ENCODE results near the gene RIGI. TPM values are rescaled to one million over a fixed set of nuclear protein-coding genes. Genes with fewer than 3 reads are reported as not detected.

RIGI gene
- total and polyA plus RNA-seq, 10 of the 15 experiments (the other 5 are each of a cell fraction or from before 2014, with no cell fraction given) = 5.3 to 15.2 (median 9.1) TPM

DNA sequence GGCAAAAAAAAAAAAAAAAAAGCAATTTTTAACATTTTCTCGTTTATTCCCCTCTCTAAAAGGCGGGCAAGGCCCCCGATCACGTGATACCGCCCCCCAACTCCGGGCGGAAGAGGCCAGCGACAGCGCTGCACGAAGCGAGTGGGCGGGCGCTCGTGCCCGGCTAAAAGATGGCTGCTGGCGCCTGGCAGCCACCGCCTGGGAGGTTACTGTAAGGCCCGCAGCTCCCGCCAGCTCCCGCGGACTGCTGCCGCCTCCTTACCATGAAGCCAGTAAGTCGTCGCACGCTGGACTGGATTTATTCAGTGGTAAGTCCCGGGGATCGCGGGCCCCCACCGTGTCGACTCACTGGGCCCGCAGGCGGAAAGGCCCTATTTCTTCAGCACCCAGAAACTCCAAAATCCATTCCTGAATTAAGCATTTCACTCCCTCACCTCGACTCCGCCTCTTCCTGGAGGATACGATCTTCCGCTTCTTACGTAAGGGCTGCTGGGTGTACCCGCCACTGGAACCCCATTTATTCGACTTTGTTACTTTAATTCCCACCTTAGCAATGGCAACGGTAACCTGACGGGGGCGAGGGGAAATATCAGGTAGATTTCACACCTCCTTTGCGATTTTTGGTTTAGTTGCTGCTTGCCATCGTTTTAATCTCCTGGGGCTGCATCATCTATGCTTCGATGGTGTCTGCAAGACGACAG, 26.3 kb upstream of the RIGI start, which contains the start of the genes SMIM27 and TOPORS (continued):
- TF ChIP-seq ZZZ3 (IDR thresholded peaks at IDR 0.05; ENCODE audit: control insufficient read depth, insufficient read length, low read depth) (no peak), RELB (IDR thresholded peaks at IDR 0.05; ENCODE audit: low read depth) (peak; percentile 85), REST (IDR thresholded peaks at IDR 0.05; ENCODE audit: low read depth, low read length) (peak; percentile 46; the same call in 1 of the 2 replicates), MEF2B (IDR thresholded peaks at IDR 0.05; ENCODE audit: partially characterized antibody, poor library complexity, severe bottlenecking) (peak; percentile 28), EED (IDR thresholded peaks at IDR 0.05; ENCODE audit: low read depth) (peak; percentile 65; the same call in 1 of the 2 replicates), ZNF622 (IDR thresholded peaks at IDR 0.05) (no peak), EZH2 (IDR thresholded peaks at IDR 0.05; ENCODE audit: borderline replicate concordance, control insufficient read depth, low read depth, low read length) (no peak), CBX5 (IDR thresholded peaks at IDR 0.05; ENCODE audit: low read depth) (peak; percentile 74; the same call in 1 of the 2 replicates), CREM (IDR thresholded peaks at IDR 0.05; ENCODE audit: low read depth) (peak; percentile 55), NFXL1 (IDR thresholded peaks at IDR 0.05; ENCODE audit: borderline replicate concordance) (no peak), FOS (IDR thresholded peaks at IDR 0.05; ENCODE audit: borderline replicate concordance, extremely low read depth, insufficient read length) (no peak), SREBF2 (IDR thresholded peaks at IDR 0.05; ENCODE audit: low read length) (no peak), KDM1A (IDR thresholded peaks at IDR 0.05; ENCODE audit: borderline replicate concordance) (no peak), IRF4 (IDR thresholded peaks at IDR 0.05; ENCODE audit: low read depth, low read length) (0 out of 2 replicates have a peak, but pooled peaks have one; percentile 8)
- TF ChIP-seq, protein P1, sequence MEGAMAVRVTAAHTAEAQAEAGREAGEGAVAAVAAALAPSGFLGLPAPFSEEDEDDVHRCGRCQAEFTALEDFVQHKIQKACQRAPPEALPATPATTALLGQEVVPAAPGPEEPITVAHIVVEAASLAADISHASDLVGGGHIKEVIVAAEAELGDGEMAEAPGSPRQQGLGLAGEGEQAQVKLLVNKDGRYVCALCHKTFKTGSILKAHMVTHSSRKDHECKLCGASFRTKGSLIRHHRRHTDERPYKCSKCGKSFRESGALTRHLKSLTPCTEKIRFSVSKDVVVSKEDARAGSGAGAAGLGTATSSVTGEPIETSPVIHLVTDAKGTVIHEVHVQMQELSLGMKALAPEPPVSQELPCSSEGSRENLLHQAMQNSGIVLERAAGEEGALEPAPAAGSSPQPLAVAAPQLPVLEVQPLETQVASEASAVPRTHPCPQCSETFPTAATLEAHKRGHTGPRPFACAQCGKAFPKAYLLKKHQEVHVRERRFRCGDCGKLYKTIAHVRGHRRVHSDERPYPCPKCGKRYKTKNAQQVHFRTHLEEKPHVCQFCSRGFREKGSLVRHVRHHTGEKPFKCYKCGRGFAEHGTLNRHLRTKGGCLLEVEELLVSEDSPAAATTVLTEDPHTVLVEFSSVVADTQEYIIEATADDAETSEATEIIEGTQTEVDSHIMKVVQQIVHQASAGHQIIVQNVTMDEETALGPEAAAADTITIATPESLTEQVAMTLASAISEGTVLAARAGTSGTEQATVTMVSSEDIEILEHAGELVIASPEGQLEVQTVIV (IDR thresholded peaks at IDR 0.05; ENCODE audit: borderline replicate concordance, partially characterized antibody) = peak; percentile 25
- TF ChIP-seq, protein P2, sequence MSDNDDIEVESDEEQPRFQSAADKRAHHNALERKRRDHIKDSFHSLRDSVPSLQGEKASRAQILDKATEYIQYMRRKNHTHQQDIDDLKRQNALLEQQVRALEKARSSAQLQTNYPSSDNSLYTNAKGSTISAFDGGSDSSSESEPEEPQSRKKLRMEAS (IDR thresholded peaks at IDR 0.05; ENCODE audit: low read depth, low read length) = 0 out of 2 replicates have a peak, but pooled peaks have one; percentile 30

Data from GM12878 (cell line).